22Rv1 (cell line): ENCODE results near the gene TMPRSS15.

Source experiments
- CTCF ChIP-seq: fragments of 450-650 bp; IDR thresholded peaks from 2 replicates; pipeline ENCODE4 v1.5.1; 2017; ENCODE audit warnings: mild to moderate bottlenecking
- ZFX ChIP-seq: fragments of 450-650 bp; IDR thresholded peaks from 2 replicates; pipeline ENCODE4 v1.6.1; 2017; ENCODE audit warnings: antibody characterized with exemption, borderline replicate concordance

- TF ChIP-seq CTCF (no peak), ZFX (no peak)
These were observed 13.7 kb upstream of the TMPRSS15 start for GRCh38 chr21:18417141-18417790.
